ENCODE data around the gene RXRA. TPM values are rescaled to one million over a fixed set of nuclear protein-coding genes. Genes with fewer than 3 reads are reported as not detected.

The RXRA gene
- total and polyA plus RNA-seq, 4 experiments from 2014 or later = 1.0 to 11.9 (median 6.4) TPM

GRCh38 chr9:134395002-134395517 lies 68.8 kb downstream of the RXRA start:
- peaks cover 82% of the 10 kb centered on the region for H3K4me1 ChIP-seq (ENCODE audit: insufficient read depth, low read length)
- peaks cover 0 to 5% of the 10 kb centered on the region in 2 donors for H3K9me3 ChIP-seq (ENCODE audit: control insufficient read depth in 1 of 2, low read length in 2 of 2)
- Mint-ChIP-seq H3K4me3 (no peak overlapping the region), H3K4me1 (peaks cover 37 to 84% (median 60%) of the 10 kb centered on the region in 4 donors), H3K27me3 (no peaks in the 10 kb centered on the region), H3K27ac (peak overlapping the region; percentile 57 to 98 (median 93)), H3K9me3 (peaks cover 0 to 5% (median 3%) of the 10 kb centered on the region in 8 donors), H3K36me3 (no peaks in the 10 kb centered on the region)
- intact Hi-C loops (cut with micrococcal nuclease) = loop anchor here (5.0 to 10.0 kb wide), 2 partner anchors 68 to 330 kb away; partner anchors contain the start of genes BRD3 and RXRA
- no peak overlapping the region for H3K4me3 ChIP-seq (ENCODE audit: low read length in 2 of 2)
- H3K36me3 ChIP-seq (ENCODE audit: insufficient read depth, low read length) = no peaks in the 10 kb centered on the region
- no peak for DNase-seq
- ChIA-PET CTCF (ENCODE audit: partially characterized antibody) (interaction anchor here (1.0 to 3.0 kb wide), 3 partner anchors 48 to 224 kb away, joined by 3 to 10 read pairs (median 5); no protein-coding TSS in a partner anchor), POLR2A (ENCODE audit: partially characterized antibody) (interaction anchor here (2.7 kb wide), 1 partner anchor 12 kb away, joined by 28 read pairs; no protein-coding TSS in a partner anchor)
- H3K27me3 ChIP-seq (ENCODE audit: insufficient read depth, low read length) = no peaks in the 10 kb centered on the region
- H3K27ac ChIP-seq (ENCODE audit: low read depth, low read length) = peak overlapping the region; percentile 97

GRCh38 chr9:134395737-134396257 lies 69.5 kb downstream of the RXRA start:
- CTCF ChIA-PET (ENCODE audit: partially characterized antibody) = interaction anchor here (1.0 to 3.0 kb wide), 5 partner anchors 8 to 231 kb away, joined by 3 to 10 read pairs (median 4); partner anchors contain the start of gene RNU6ATAC
- no peaks in the 10 kb centered on the region for H3K27me3 Mint-ChIP-seq
- H3K36me3 Mint-ChIP-seq = no peaks in the 10 kb centered on the region
- H3K4me3 ChIP-seq (ENCODE audit: low read length in 2 of 2) = peak overlapping the region in 1 of 2 donors; percentile 82
- POLR2A ChIA-PET (ENCODE audit: partially characterized antibody) = interaction anchor here (1.0 to 2.7 kb wide), 11 partner anchors 8 to 231 kb away, joined by 3 to 28 read pairs (median 3); partner anchors contain the start of gene RNU6ATAC
- H3K4me1 ChIP-seq (ENCODE audit: insufficient read depth, low read length) = peaks cover 74% of the 10 kb centered on the region
- no peak for DNase-seq
- H3K9me3 ChIP-seq (ENCODE audit: control insufficient read depth in 1 of 2, low read length in 2 of 2) = peaks cover 0 to 5% of the 10 kb centered on the region in 2 donors
- peaks cover 0 to 5% (median 3%) of the 10 kb centered on the region in 8 donors for H3K9me3 Mint-ChIP-seq
- H3K4me3 Mint-ChIP-seq = peak overlapping the region; percentile 80 to 91 (median 84)
- peak overlapping the region; percentile 89 to 98 (median 94) for H3K27ac Mint-ChIP-seq
- intact Hi-C loops (cut with micrococcal nuclease) = loop anchor here (5.0 to 10.0 kb wide), 2 partner anchors 68 to 331 kb away; partner anchors contain the start of genes BRD3 and RXRA
- no peaks in the 10 kb centered on the region for H3K36me3 ChIP-seq (ENCODE audit: insufficient read depth, low read length)
- H3K27me3 ChIP-seq (ENCODE audit: insufficient read depth, low read length) = no peaks in the 10 kb centered on the region
- H3K4me1 Mint-ChIP-seq = peaks cover 31 to 77% (median 53%) of the 10 kb centered on the region in 4 donors
- H3K27ac ChIP-seq (ENCODE audit: low read depth, low read length) = peak overlapping the region; percentile 97

- CTCF ChIA-PET (ENCODE audit: partially characterized antibody) = interaction anchor here (1.0 to 3.0 kb wide), 6 partner anchors 8 to 231 kb away, joined by 3 to 10 read pairs (median 4); partner anchors contain the start of gene RNU6ATAC
- Mint-ChIP-seq H3K27me3 (no peaks in the 10 kb centered on the region), H3K36me3 (no peaks in the 10 kb centered on the region), H3K27ac (peak overlapping the region; percentile 89 to 98 (median 94)), H3K4me1 (peaks cover 28 to 72% (median 48%) of the 10 kb centered on the region in 4 donors), H3K4me3 (peak overlapping the region; percentile 80 to 91 (median 84)), H3K9me3 (peaks cover 0 to 5% (median 3%) of the 10 kb centered on the region in 8 donors)
- Histone ChIP-seq H3K4me3 (ENCODE audit: low read length in 2 of 2) (peak overlapping the region in 1 of 2 donors; percentile 82), H3K27ac (ENCODE audit: low read depth, low read length) (peak overlapping the region; percentile 97), H3K9me3 (ENCODE audit: control insufficient read depth in 1 of 2, low read length in 2 of 2) (peaks cover 0 to 5% of the 10 kb centered on the region in 2 donors), H3K27me3 (ENCODE audit: insufficient read depth, low read length) (no peaks in the 10 kb centered on the region), H3K4me1 (ENCODE audit: insufficient read depth, low read length) (peaks cover 69% of the 10 kb centered on the region), H3K36me3 (ENCODE audit: insufficient read depth, low read length) (no peaks in the 10 kb centered on the region)
- POLR2A ChIA-PET (ENCODE audit: partially characterized antibody) = interaction anchor here (0.9 to 2.7 kb wide), 12 partner anchors 8 to 232 kb away, joined by 3 to 28 read pairs (median 3); partner anchors contain the start of gene RNU6ATAC
- intact Hi-C loops (cut with micrococcal nuclease) = loop anchor here (5.0 to 10.0 kb wide), 2 partner anchors 69 to 331 kb away; partner anchors contain the start of genes BRD3 and RXRA
- peak; percentile 34 to 74 (median 47) for DNase-seq
These were observed 70.0 kb downstream of the RXRA start for GRCh38 chr9:134396258-134396742.

- Histone ChIP-seq H3K36me3 (ENCODE audit: insufficient read depth, low read length) (no peaks in the 10 kb centered on the region), H3K4me1 (ENCODE audit: insufficient read depth, low read length) (peaks cover 64% of the 10 kb centered on the region), H3K27ac (ENCODE audit: low read depth, low read length) (peak overlapping the region; percentile 97), H3K27me3 (ENCODE audit: insufficient read depth, low read length) (no peaks in the 10 kb centered on the region), H3K4me3 (ENCODE audit: low read length in 2 of 2) (peak overlapping the region; percentile 17 to 82), H3K9me3 (ENCODE audit: control insufficient read depth in 1 of 2, low read length in 2 of 2) (peaks cover 0 to 5% of the 10 kb centered on the region in 2 donors)
- peak overlapping the region; percentile 89 to 98 (median 94) for H3K27ac Mint-ChIP-seq
- peaks cover 0 to 5% (median 3%) of the 10 kb centered on the region in 8 donors for H3K9me3 Mint-ChIP-seq
- no peaks in the 10 kb centered on the region for H3K27me3 Mint-ChIP-seq
- DNase-seq = peak; percentile 48 to 80 (median 56)
- peak overlapping the region; percentile 80 to 91 (median 84) for H3K4me3 Mint-ChIP-seq
- intact Hi-C loops (cut with micrococcal nuclease) = loop anchor here (1.0 to 10.0 kb wide), 3 partner anchors 10 to 332 kb away; partner anchors contain the start of genes BRD3 and RXRA
- CTCF ChIA-PET (ENCODE audit: partially characterized antibody) = interaction anchor here (1.2 to 3.0 kb wide), 5 partner anchors 16 to 232 kb away, joined by 3 to 10 read pairs (median 5); partner anchors contain the start of gene RNU6ATAC
- POLR2A ChIA-PET (ENCODE audit: partially characterized antibody) = interaction anchor here (0.8 to 2.7 kb wide), 12 partner anchors 8 to 232 kb away, joined by 3 to 28 read pairs (median 3); partner anchors contain the start of gene RNU6ATAC
- peaks cover 27 to 67% (median 45%) of the 10 kb centered on the region in 4 donors for H3K4me1 Mint-ChIP-seq
- H3K36me3 Mint-ChIP-seq = no peaks in the 10 kb centered on the region
These were observed 70.6 kb downstream of the RXRA start for GRCh38 chr9:134396825-134397224.

GRCh38 chr9:134398756-134399155 lies 72.5 kb downstream of the RXRA start:
- ChIA-PET POLR2A (ENCODE audit: partially characterized antibody) (no interaction called here), CTCF (ENCODE audit: partially characterized antibody) (no interaction called here)
- Histone ChIP-seq H3K4me3 (ENCODE audit: low read length in 2 of 2) (no peak overlapping the region), H3K27me3 (ENCODE audit: insufficient read depth, low read length) (no peaks in the 10 kb centered on the region), H3K27ac (ENCODE audit: low read depth, low read length) (no peak overlapping the region), H3K9me3 (ENCODE audit: control insufficient read depth in 1 of 2, low read length in 2 of 2) (peaks cover 0 to 5% of the 10 kb centered on the region in 2 donors), H3K36me3 (ENCODE audit: insufficient read depth, low read length) (no peaks in the 10 kb centered on the region), H3K4me1 (ENCODE audit: insufficient read depth, low read length) (peaks cover 57% of the 10 kb centered on the region)
- Mint-ChIP-seq H3K9me3 (peaks cover 0 to 5% (median 3%) of the 10 kb centered on the region in 8 donors), H3K27ac (peak overlapping the region in 2 of 7 donors; percentile 10 to 38), H3K4me3 (no peak overlapping the region), H3K27me3 (no peaks in the 10 kb centered on the region), H3K4me1 (peaks cover 21 to 60% (median 36%) of the 10 kb centered on the region in 4 donors), H3K36me3 (no peaks in the 10 kb centered on the region)
- no peak for DNase-seq
- intact Hi-C loops (cut with micrococcal nuclease) = loop anchor here (5.0 to 10.0 kb wide), 2 partner anchors 71 to 334 kb away; partner anchors contain the start of genes BRD3 and RXRA

- POLR2A ChIA-PET (ENCODE audit: partially characterized antibody) = no interaction called here
These were observed 73.3 kb downstream of the RXRA start for GRCh38 chr9:134399435-134400056.

More at GRCh38 chr9:134399435-134400056, 73.3 kb downstream of the RXRA start:
- intact Hi-C loops (cut with micrococcal nuclease) = loop anchor here (5.0 to 10.0 kb wide), 2 partner anchors 72 to 335 kb away; partner anchors contain the start of genes BRD3 and RXRA
- peaks cover 25 to 62% (median 38%) of the 10 kb centered on the region in 4 donors for H3K4me1 Mint-ChIP-seq
- H3K4me1 ChIP-seq (ENCODE audit: insufficient read depth, low read length) = peaks cover 57% of the 10 kb centered on the region
- DNase-seq = no peak
- no peaks in the 10 kb centered on the region for H3K27me3 Mint-ChIP-seq
- CTCF ChIA-PET (ENCODE audit: partially characterized antibody) = interaction anchor here (0.7 kb wide), 1 partner anchor 8 kb away, joined by 3 read pairs; no protein-coding TSS in a partner anchor
- peaks cover 0 to 5% of the 10 kb centered on the region in 2 donors for H3K9me3 ChIP-seq (ENCODE audit: control insufficient read depth in 1 of 2, low read length in 2 of 2)
- no peak overlapping the region for H3K4me3 ChIP-seq (ENCODE audit: low read length in 2 of 2)
- H3K27ac Mint-ChIP-seq = peak overlapping the region in 4 of 7 donors; percentile 9 to 87 (median 54)
- no peaks in the 10 kb centered on the region for H3K36me3 Mint-ChIP-seq
- no peaks in the 10 kb centered on the region for H3K27me3 ChIP-seq (ENCODE audit: insufficient read depth, low read length)
- no peaks in the 10 kb centered on the region for H3K36me3 ChIP-seq (ENCODE audit: insufficient read depth, low read length)
- H3K27ac ChIP-seq (ENCODE audit: low read depth, low read length) = no peak overlapping the region
- peak overlapping the region in 1 of 8 donors; percentile 10 for H3K4me3 Mint-ChIP-seq
- H3K9me3 Mint-ChIP-seq = peaks cover 0 to 2% (median 0%) of the 10 kb centered on the region in 8 donors
